PC-3 (cell line): ENCODE data around the gene C4orf36. TPM values are rescaled to one million over a fixed set of nuclear protein-coding genes. Genes with fewer than 3 reads are reported as not detected.

Experiments
- ATAC-seq: fragments of 200-7000 bp; cut with Tn5 transposase; 2 replicates; pipeline ENCODE4 v1.9.1; 2020; ENCODE audit warnings: mild to moderate bottlenecking, moderate library complexity
- BruUV-seq: library from RNA; stranded (reverse); fragments of 400-500 nt; replicated peaks from 2 replicates; lab custom pipeline; 2021; lab: Mats Ljungman, UMichigan
- CTCF ChIA-PET: fragments of 300-600 bp; sonication (Branson Sonifier 250); formaldehyde crosslinking; loops from one replicate; lab custom pipeline; 2022; ENCODE audit warnings: antibody characterized with exemption; lab: Charles Lee
- POLR2A ChIA-PET: fragments of 300-600 bp; sonication (Branson Sonifier 250); formaldehyde crosslinking; loops from one replicate; lab custom pipeline; 2022; ENCODE audit warnings: antibody characterized with exemption; ENCODE audit not compliant: unreplicated experiment; lab: Charles Lee
- DNase-seq: peaks from one replicate; pipeline ENCODE4 v3.0.0-alpha.2; 2015
- H2AFZ ChIP-seq: fragments of 300-600 bp; sonication (generic); 2 replicates; pipeline ENCODE4 v1.6.0; 2016; ENCODE audit warnings: antibody characterized with exemption, low read length
- H3F3A ChIP-seq: fragments of 300-600 bp; sonication (generic); one replicate; pipeline ENCODE4 v1.6.0; 2017; ENCODE audit warnings: antibody characterized with exemption, low read length, control low read depth, mild to moderate bottlenecking; ENCODE audit not compliant: unreplicated experiment
- H3K27ac ChIP-seq: fragments of 300-600 bp; sonication (generic); 2 replicates; pipeline ENCODE4 v1.5.1; 2016; ENCODE audit warnings: mild to moderate bottlenecking, low read length
- H3K27me3 ChIP-seq: fragments of 300-600 bp; sonication (generic); 2 replicates; pipeline ENCODE4 v1.6.1; 2016; ENCODE audit warnings: low read length, mixed read lengths
- H3K36me3 ChIP-seq: fragments of 300-600 bp; sonication (generic); 2 replicates; pipeline ENCODE4 v1.6.1; 2016; ENCODE audit warnings: low read depth, mixed run types, low read length, mixed read lengths
- H3K4me1 ChIP-seq: fragments of 300-600 bp; sonication (generic); 2 replicates; pipeline ENCODE4 v1.5.1; 2016; ENCODE audit warnings: low read length; ENCODE audit not compliant: insufficient read depth
- H3K4me2 ChIP-seq: fragments of 300-600 bp; sonication (generic); 2 replicates; pipeline ENCODE4 v1.6.0; 2016; ENCODE audit warnings: low read length
- H3K4me3 ChIP-seq: fragments of 300-600 bp; sonication (generic); 2 replicates; pipeline ENCODE4 v1.5.1; 2016; ENCODE audit warnings: mild to moderate bottlenecking, low read length, mixed read lengths
- H3K79me2 ChIP-seq: fragments of 300-600 bp; sonication (generic); 2 replicates; pipeline ENCODE4 v1.6.1; 2017; ENCODE audit warnings: low read length, mixed read lengths
- H3K9ac ChIP-seq: fragments of 300-600 bp; sonication (generic); 2 replicates; pipeline ENCODE4 v1.6.0; 2016; ENCODE audit warnings: mild to moderate bottlenecking, low read length
- H3K9me2 ChIP-seq: fragments of 300-600 bp; sonication (generic); replicated peaks from 2 replicates; pipeline ENCODE4 v1.6.1; 2016; ENCODE audit warnings: mixed run types, low read length, mixed read lengths
- H3K9me3 ChIP-seq: fragments of 300-600 bp; sonication (generic); 2 replicates; pipeline ENCODE4 v1.6.1; 2016; ENCODE audit warnings: low read length, mixed read lengths
- H4K20me1 ChIP-seq: fragments of 300-600 bp; sonication (generic); 2 replicates; pipeline ENCODE4 v1.6.1; 2016; ENCODE audit warnings: low read length, mixed read lengths
- EZH2 ChIP-seq: fragments of 300-600 bp; sonication (generic); IDR thresholded peaks from one replicate; pipeline ENCODE4 v1.6.1; 2017; ENCODE audit warnings: antibody characterized with exemption, mild to moderate bottlenecking, low read length; ENCODE audit not compliant: unreplicated experiment
- EZH2phosphoT487 ChIP-seq: fragments of 300-600 bp; sonication (generic); IDR thresholded peaks from 2 replicates; pipeline ENCODE4 v1.6.1; 2018; ENCODE audit warnings: mild to moderate bottlenecking, antibody characterized with exemption, low read length, borderline replicate concordance
- intact Hi-C: fragments of 100-400 bp; cut with micrococcal nuclease; formaldehyde crosslinking; loops from 2 replicates; pipeline ENCODE4 v1.9.0; 2023
- total RNA-seq: library from RNA; depleted of rRNA; stranded (reverse); fragments of >200 nt; gene quantifications from 2 replicates; pipeline ENCODE4 v1.2.3, GENCODE V29; 2014
- TF ChIP-seq, protein P1 (sequence below): fragments of 300-600 bp; sonication (generic); conservative IDR thresholded peaks from 2 replicates; pipeline ENCODE4 v1.5.1; 2017; ENCODE audit warnings: antibody characterized with exemption, low read depth, mild to moderate bottlenecking, low read length

Gene C4orf36
- total RNA-seq, 1 experiment from 2014 or later, result 2.0 TPM

DNA sequence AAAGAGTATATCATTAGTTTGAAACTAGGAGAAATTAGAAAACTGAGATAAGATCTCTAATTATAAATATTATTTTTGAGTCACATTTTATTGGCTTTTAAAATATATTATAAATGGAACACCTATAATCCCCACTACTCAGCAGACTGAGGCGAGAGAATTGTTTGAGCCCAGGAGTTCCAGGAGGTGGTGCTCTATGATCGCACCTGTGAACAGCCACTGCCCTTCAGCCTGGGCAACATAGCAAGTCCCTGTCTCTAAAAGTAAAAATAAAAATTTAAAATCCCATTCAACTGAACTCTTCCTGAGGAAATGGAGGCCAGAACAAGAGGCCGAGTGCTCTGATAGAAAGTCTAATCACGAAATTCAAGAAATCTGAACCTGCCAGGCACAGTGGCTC lies 6.3 kb upstream of the C4orf36 start:
- Histone ChIP-seq H3K9me3 (no peaks in the 10 kb centered on the region), H3K36me3 (no peaks in the 10 kb centered on the region), H3F3A (no peaks in the 10 kb centered on the region), H2AFZ (no peak overlapping the region), H3K9me2 (no peaks in the 10 kb centered on the region), H3K4me1 (peaks cover 11% of the 10 kb centered on the region), H4K20me1 (no peaks in the 10 kb centered on the region), H3K79me2 (no peaks in the 10 kb centered on the region), H3K4me2 (no peak overlapping the region), H3K4me3 (no peak overlapping the region), H3K27me3 (no peaks in the 10 kb centered on the region), H3K9ac (no peak overlapping the region), H3K27ac (no peak overlapping the region)
- ChIA-PET CTCF (no interaction called here), POLR2A (interaction anchor here (0.7 kb wide), 1 partner anchor 404 kb away, joined by 6 read pairs; no protein-coding TSS in a partner anchor)
- intact Hi-C loops, result loop anchor here (10.0 kb wide), 1 partner anchor 224 kb away; no protein-coding TSS in a partner anchor
- TF ChIP-seq, protein P1, sequence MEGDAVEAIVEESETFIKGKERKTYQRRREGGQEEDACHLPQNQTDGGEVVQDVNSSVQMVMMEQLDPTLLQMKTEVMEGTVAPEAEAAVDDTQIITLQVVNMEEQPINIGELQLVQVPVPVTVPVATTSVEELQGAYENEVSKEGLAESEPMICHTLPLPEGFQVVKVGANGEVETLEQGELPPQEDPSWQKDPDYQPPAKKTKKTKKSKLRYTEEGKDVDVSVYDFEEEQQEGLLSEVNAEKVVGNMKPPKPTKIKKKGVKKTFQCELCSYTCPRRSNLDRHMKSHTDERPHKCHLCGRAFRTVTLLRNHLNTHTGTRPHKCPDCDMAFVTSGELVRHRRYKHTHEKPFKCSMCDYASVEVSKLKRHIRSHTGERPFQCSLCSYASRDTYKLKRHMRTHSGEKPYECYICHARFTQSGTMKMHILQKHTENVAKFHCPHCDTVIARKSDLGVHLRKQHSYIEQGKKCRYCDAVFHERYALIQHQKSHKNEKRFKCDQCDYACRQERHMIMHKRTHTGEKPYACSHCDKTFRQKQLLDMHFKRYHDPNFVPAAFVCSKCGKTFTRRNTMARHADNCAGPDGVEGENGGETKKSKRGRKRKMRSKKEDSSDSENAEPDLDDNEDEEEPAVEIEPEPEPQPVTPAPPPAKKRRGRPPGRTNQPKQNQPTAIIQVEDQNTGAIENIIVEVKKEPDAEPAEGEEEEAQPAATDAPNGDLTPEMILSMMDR, result peak; percentile 27; the same call in 1 of the 2 replicates
- TF ChIP-seq EZH2 (no peak), EZH2phosphoT487 (no peak)
- no peak for ATAC-seq
- DNase-seq, result peak; percentile 25
- BruUV-seq, result no TSS peak

DNA sequence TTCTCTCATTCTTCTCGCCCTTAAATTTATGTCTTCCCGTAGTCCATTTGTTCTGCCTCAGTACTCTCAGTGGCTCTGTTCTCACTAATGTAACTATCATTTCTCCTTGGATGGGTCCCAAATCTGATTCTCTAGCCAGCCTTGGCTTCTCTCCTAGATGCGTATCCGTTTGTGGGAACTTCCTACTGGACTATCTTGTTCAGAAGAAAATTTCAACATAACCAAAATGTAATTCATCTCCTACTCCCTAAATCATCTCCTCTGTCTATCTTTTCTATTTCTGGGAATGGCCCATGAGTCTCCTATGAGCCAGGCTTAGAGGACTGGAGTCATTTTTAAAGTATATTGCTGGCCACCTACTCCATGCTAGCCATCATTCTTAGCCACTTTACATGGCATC lies 4.4 kb upstream of the C4orf36 start:
- ChIA-PET POLR2A (no interaction called here), CTCF (no interaction called here)
- Histone ChIP-seq H3K9me3 (no peaks in the 10 kb centered on the region), H3K4me1 (peaks cover 18% of the 10 kb centered on the region), H3K27ac (no peak overlapping the region), H3K27me3 (no peaks in the 10 kb centered on the region), H3K4me2 (no peak overlapping the region), H3F3A (no peaks in the 10 kb centered on the region), H3K79me2 (no peaks in the 10 kb centered on the region), H2AFZ (no peak overlapping the region), H3K36me3 (no peaks in the 10 kb centered on the region), H4K20me1 (no peaks in the 10 kb centered on the region), H3K4me3 (no peak overlapping the region), H3K9ac (no peak overlapping the region), H3K9me2 (no peaks in the 10 kb centered on the region)
- DNase-seq (no peak), ATAC-seq (no peak)
- intact Hi-C loops, result loop anchor here (10.0 kb wide), 1 partner anchor 222 kb away; no protein-coding TSS in a partner anchor
- BruUV-seq, result no TSS peak
- TF ChIP-seq, protein P1, result no peak
- TF ChIP-seq EZH2phosphoT487, result no peak
- TF ChIP-seq EZH2, result no peak

DNA sequence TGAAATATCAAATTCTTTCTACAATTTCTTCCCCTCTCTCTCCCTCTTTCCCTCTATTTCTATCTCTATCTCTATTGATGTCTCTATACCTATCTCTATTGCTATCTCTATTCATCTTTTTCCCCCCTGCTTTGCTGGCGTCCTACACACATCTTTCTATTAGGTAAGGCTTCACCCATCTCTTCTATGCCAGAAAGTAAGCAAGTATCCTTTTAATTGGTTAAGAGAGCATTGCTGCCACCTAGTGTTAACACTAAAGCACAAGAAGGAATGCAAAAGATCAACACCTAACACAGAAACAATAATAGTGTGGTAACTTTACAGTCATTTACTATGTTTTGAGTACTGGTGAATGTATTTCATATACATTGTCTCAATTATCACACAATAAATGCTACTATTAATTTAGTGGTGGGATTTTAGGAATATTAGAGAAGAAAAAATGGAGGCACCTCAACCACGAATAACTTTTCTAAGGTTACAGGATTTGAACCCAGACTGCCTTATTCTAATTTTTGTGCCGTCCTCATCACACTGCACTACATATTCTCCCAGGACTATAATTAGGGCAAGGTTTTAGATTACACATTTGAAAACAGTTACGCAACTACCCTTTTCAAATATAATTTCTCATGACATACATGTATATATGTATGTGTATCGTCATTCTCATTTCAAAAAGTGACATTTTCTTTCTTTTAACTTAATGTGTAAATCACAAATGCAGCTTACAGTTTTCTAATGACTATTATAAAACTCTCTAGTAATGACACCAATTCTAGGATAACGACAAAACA lies 3.7 kb upstream of the C4orf36 start:
- no peak for ATAC-seq
- peak; percentile 82 for DNase-seq

More for the DNA sequence above, 3.7 kb upstream of the C4orf36 start:
- H3K79me2 ChIP-seq, result no peaks in the 10 kb centered on the region
- H3K9me2 ChIP-seq, result no peaks in the 10 kb centered on the region
- peaks cover 24% of the 10 kb centered on the region for H3K4me1 ChIP-seq
- no peak overlapping the region for H3K4me2 ChIP-seq
- H3K27me3 ChIP-seq, result no peaks in the 10 kb centered on the region
- intact Hi-C loops, result loop anchor here (1.0 to 10.0 kb wide), 6 partner anchors 39 to 400 kb away; partner anchors contain the start of gene PTPN13
- no peaks in the 10 kb centered on the region for H3F3A ChIP-seq
- no peaks in the 10 kb centered on the region for H3K36me3 ChIP-seq
- H3K4me3 ChIP-seq, result no peak overlapping the region
- BruUV-seq, result no TSS peak
- no peak overlapping the region for H2AFZ ChIP-seq
- no peak overlapping the region for H3K9ac ChIP-seq
- H4K20me1 ChIP-seq, result no peaks in the 10 kb centered on the region
- TF ChIP-seq, protein P1, result peak; percentile 87
- no peak for TF ChIP-seq EZH2
- H3K27ac ChIP-seq, result no peak overlapping the region
- ChIA-PET CTCF (interaction anchor here (0.8 kb wide), 1 partner anchor 309 kb away, joined by 4 read pairs; no protein-coding TSS in a partner anchor), POLR2A (no interaction called here)
- no peaks in the 10 kb centered on the region for H3K9me3 ChIP-seq
